DND-41 (cell line): ENCODE data around the gene THSD7A.

Experiments
- ATAC-seq: fragments of 200-7000 bp; cut with Tn5 transposase; 3 replicates; pipeline ENCODE4 v1.9.1; 2021; ENCODE audit warnings: low read depth; ENCODE audit not compliant: insufficient read depth
- DNase-seq: peaks from one replicate; pipeline ENCODE4 v3.0.0-alpha.2; 2020
- H2AFZ ChIP-seq: 2 replicates; pipeline ENCODE4 v1.6.0; 2012; ENCODE audit warnings: low read depth, low read length
- H3K27ac ChIP-seq: 2 replicates; pipeline ENCODE4 v1.5.1; 2012; ENCODE audit warnings: low read length, inconsistent platforms
- H3K27me3 ChIP-seq: fragments of 200-600 bp; sonication (generic); 2 replicates; pipeline ENCODE4 v1.6.0; 2012; ENCODE audit warnings: low read length, mild to moderate bottlenecking, inconsistent platforms; ENCODE audit not compliant: insufficient read depth, poor library complexity
- H3K36me3 ChIP-seq: 2 replicates; pipeline ENCODE4 v1.5.1; 2012; ENCODE audit warnings: low read length, inconsistent platforms; ENCODE audit not compliant: insufficient read depth
- H3K4me1 ChIP-seq: 2 replicates; pipeline ENCODE4 v1.5.1; 2012; ENCODE audit warnings: mild to moderate bottlenecking, low read length; ENCODE audit not compliant: insufficient read depth
- H3K4me2 ChIP-seq: 2 replicates; pipeline ENCODE4 v1.6.0; 2012; ENCODE audit warnings: mild to moderate bottlenecking, moderate library complexity, low read length, inconsistent platforms; ENCODE audit not compliant: insufficient read depth
- H3K4me3 ChIP-seq, 2 experiments: fragments of 200-600 bp in 1 of 2; shearing (Covaris generic) in 1 of 2; 2 replicates each; pipeline ENCODE4 v1.5.1; 2012 to 2016; ENCODE audit warnings: inconsistent platforms in 2 of 2, low read length in 2 of 2, mild to moderate bottlenecking in 2 of 2, low read depth in 1 of 2, moderate library complexity in 1 of 2
- H3K79me2 ChIP-seq: 2 replicates; pipeline ENCODE4 v1.6.0; 2012; ENCODE audit warnings: low read length, inconsistent platforms; ENCODE audit not compliant: insufficient read depth
- H3K9ac ChIP-seq: 2 replicates; pipeline ENCODE4 v1.6.0; 2012; ENCODE audit warnings: low read depth, mild to moderate bottlenecking, inconsistent platforms, low read length, moderate library complexity
- H3K9me3 ChIP-seq: 2 replicates; pipeline ENCODE4 v1.5.1; 2012; ENCODE audit warnings: low read length, moderate library complexity, mild to moderate bottlenecking, inconsistent platforms; ENCODE audit not compliant: insufficient read depth, severe bottlenecking
- H4K20me1 ChIP-seq: 2 replicates; pipeline ENCODE4 v1.6.0; 2012; ENCODE audit warnings: low read length; ENCODE audit not compliant: insufficient read depth
- CTCF ChIP-seq: IDR thresholded peaks from 2 replicates; pipeline ENCODE4 v1.5.1; 2012; ENCODE audit warnings: borderline replicate concordance, low read length, moderate library complexity, mild to moderate bottlenecking; ENCODE audit not compliant: poor library complexity, severe bottlenecking; ENCODE audit errors: extremely low read depth
- EZH2 ChIP-seq: IDR thresholded peaks from 3 replicates; pipeline ENCODE4 v1.6.1; 2012; ENCODE audit warnings: borderline replicate concordance, low read depth, mild to moderate bottlenecking, moderate library complexity, low read length, inconsistent platforms; ENCODE audit not compliant: severe bottlenecking

Gene THSD7A

GRCh38 chr7:11750191-11750590 lies 81.8 kb downstream of the THSD7A start:
- Histone ChIP-seq H3K9ac (no peak overlapping the region), H3K9me3 (no peaks in the 10 kb centered on the region), H3K36me3 (no peaks in the 10 kb centered on the region), H3K4me3 (no peak overlapping the region), H2AFZ (no peak overlapping the region), H3K79me2 (no peaks in the 10 kb centered on the region), H3K27me3 (no peaks in the 10 kb centered on the region), H4K20me1 (no peaks in the 10 kb centered on the region), H3K27ac (no peak overlapping the region), H3K4me1 (no peaks in the 10 kb centered on the region), H3K4me2 (no peak overlapping the region)
- TF ChIP-seq EZH2: no peak
- no peak for TF ChIP-seq CTCF
- ATAC-seq (no peak), DNase-seq (no peak)

DNA sequence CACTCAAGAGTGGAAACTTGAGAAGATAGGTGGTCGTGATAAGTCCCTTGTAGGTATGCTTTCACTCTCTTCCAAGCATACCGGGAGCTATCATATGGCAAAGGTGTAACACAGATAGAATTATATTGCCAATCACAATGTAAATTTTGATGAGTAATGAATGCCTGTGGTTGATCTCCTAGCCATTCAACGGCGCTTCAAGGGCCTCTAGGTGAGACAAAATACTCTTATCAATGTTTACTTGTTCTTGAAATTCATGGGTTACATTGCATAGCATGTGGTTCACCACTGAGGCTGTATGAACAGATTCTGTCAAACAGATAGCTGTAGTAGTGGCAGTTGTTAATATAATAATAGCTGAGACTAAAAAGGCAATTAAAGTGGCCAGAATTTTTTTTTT lies 82.4 kb downstream of the THSD7A start:
- Histone ChIP-seq H3K9me3 (no peaks in the 10 kb centered on the region), H2AFZ (no peak overlapping the region), H3K27me3 (no peaks in the 10 kb centered on the region), H3K4me1 (no peaks in the 10 kb centered on the region), H3K27ac (no peak overlapping the region), H3K9ac (no peak overlapping the region), H4K20me1 (no peaks in the 10 kb centered on the region), H3K36me3 (no peaks in the 10 kb centered on the region), H3K4me2 (no peak overlapping the region), H3K4me3 (no peak overlapping the region), H3K79me2 (no peaks in the 10 kb centered on the region)
- DNase-seq (no peak), ATAC-seq (no peak)
- no peak for TF ChIP-seq CTCF
- TF ChIP-seq EZH2: no peak

GRCh38 chr7:11748884-11749283 lies 83.1 kb downstream of the THSD7A start:
- Histone ChIP-seq H3K4me1 (no peaks in the 10 kb centered on the region), H3K36me3 (no peaks in the 10 kb centered on the region), H3K27me3 (no peaks in the 10 kb centered on the region), H3K79me2 (no peaks in the 10 kb centered on the region), H3K4me3 (no peak overlapping the region), H3K9ac (no peak overlapping the region), H3K4me2 (no peak overlapping the region), H4K20me1 (no peaks in the 10 kb centered on the region), H2AFZ (no peak overlapping the region), H3K9me3 (no peaks in the 10 kb centered on the region), H3K27ac (no peak overlapping the region)
- DNase-seq (no peak), ATAC-seq (no peak)
- TF ChIP-seq EZH2 (no peak), CTCF (no peak)

GRCh38 chr7:11747715-11748485 lies 84.1 kb downstream of the THSD7A start:
- H3K4me3 ChIP-seq: no peak overlapping the region
- no peaks in the 10 kb centered on the region for H3K4me1 ChIP-seq
- ATAC-seq (no peak), DNase-seq (no peak)
- H4K20me1 ChIP-seq: no peaks in the 10 kb centered on the region
- no peak overlapping the region for H3K4me2 ChIP-seq
- no peaks in the 10 kb centered on the region for H3K79me2 ChIP-seq
- H3K9ac ChIP-seq: no peak overlapping the region
- no peaks in the 10 kb centered on the region for H3K9me3 ChIP-seq
- H3K36me3 ChIP-seq: no peaks in the 10 kb centered on the region
- no peaks in the 10 kb centered on the region for H3K27me3 ChIP-seq
- H3K27ac ChIP-seq: no peak overlapping the region
- TF ChIP-seq CTCF (no peak), EZH2 (no peak)
- no peak overlapping the region for H2AFZ ChIP-seq
